OCI-LY7 (cell line): Measurements from ENCODE around the gene ZNF638. TPM values are rescaled to one million over a fixed set of nuclear protein-coding genes. Genes with fewer than 3 reads are reported as not detected.

Experiments
- BruUV-seq: library from RNA; stranded (reverse); fragments of 400-500 nt; replicated peaks from 2 replicates; lab custom pipeline; 2021; lab: Mats Ljungman, UMichigan
- CTCF ChIA-PET: fragments of 300-600 bp; sonication (Branson Sonifier 250); formaldehyde crosslinking; loops from one replicate; lab custom pipeline; 2022; ENCODE audit warnings: antibody characterized with exemption; ENCODE audit not compliant: unreplicated experiment; lab: Charles Lee
- POLR2A ChIA-PET: fragments of 300-600 bp; sonication (Branson Sonifier 250); formaldehyde crosslinking; loops from one replicate; lab custom pipeline; 2022; ENCODE audit warnings: antibody characterized with exemption; lab: Charles Lee
- DNase-seq: peaks from one replicate; pipeline ENCODE4 v3.0.0-alpha.2; 2015; ENCODE audit warnings: low spot score
- H2AFZ ChIP-seq: fragments of 200-600 bp; sonication (generic), shearing (Covaris generic); 2 replicates; pipeline ENCODE4 v1.6.1; 2014; ENCODE audit warnings: mild to moderate bottlenecking, antibody characterized with exemption, low read length, moderate library complexity
- H3K27ac ChIP-seq: fragments of 200-600 bp; sonication (generic); 2 replicates; pipeline ENCODE4 v1.5.1; 2014; ENCODE audit warnings: mixed run types, low read depth, mild to moderate bottlenecking, moderate library complexity, low read length, inconsistent platforms; ENCODE audit not compliant: poor library complexity, severe bottlenecking
- H3K36me3 ChIP-seq: fragments of 200-600 bp; sonication (generic); 2 replicates; pipeline ENCODE4 v1.6.1; 2014; ENCODE audit warnings: mild to moderate bottlenecking, antibody characterized with exemption, low read length, moderate library complexity, mixed read lengths; ENCODE audit not compliant: insufficient read depth
- H3K4me1 ChIP-seq: fragments of 200-600 bp; sonication (generic); 2 replicates; pipeline ENCODE4 v1.5.1; 2014; ENCODE audit warnings: mild to moderate bottlenecking, low read length; ENCODE audit not compliant: insufficient read depth, poor library complexity, severe bottlenecking
- H3K4me2 ChIP-seq: fragments of 200-600 bp; sonication (generic); 2 replicates; pipeline ENCODE4 v1.6.1; 2014; ENCODE audit warnings: mild to moderate bottlenecking, low read length
- H3K4me3 ChIP-seq: fragments of 200-600 bp; sonication (generic); 2 replicates; pipeline ENCODE4 v1.5.1; 2014; ENCODE audit warnings: mild to moderate bottlenecking, low read depth, low read length; ENCODE audit not compliant: poor library complexity, severe bottlenecking
- H3K79me2 ChIP-seq: fragments of 200-600 bp; sonication (generic); 2 replicates; pipeline ENCODE4 v1.6.1; 2016; ENCODE audit warnings: low read depth, mild to moderate bottlenecking, low read length, moderate library complexity, mixed read lengths; ENCODE audit not compliant: insufficient read depth
- H3K9me2 ChIP-seq: fragments of 200-600 bp; sonication (generic); 2 replicates; pipeline ENCODE4 v1.6.1; 2016; ENCODE audit warnings: mild to moderate bottlenecking, low read length, mixed read lengths; ENCODE audit not compliant: insufficient read depth
- H3K9me3 ChIP-seq: fragments of 200-600 bp; sonication (generic); 2 replicates; pipeline ENCODE4 v1.6.1; 2014; ENCODE audit warnings: mild to moderate bottlenecking, mixed run types, low read length, mixed read lengths
- H4K20me1 ChIP-seq: fragments of 200-600 bp; sonication (generic); 2 replicates; pipeline ENCODE4 v1.6.1; 2014; ENCODE audit warnings: mild to moderate bottlenecking, antibody characterized with exemption, low read length, moderate library complexity, mixed read lengths; ENCODE audit not compliant: insufficient read depth
- EZH2phosphoT487 ChIP-seq: fragments of 200-600 bp; sonication (generic); IDR thresholded peaks from 2 replicates; pipeline ENCODE4 v1.6.1; 2018; ENCODE audit warnings: low read depth, borderline replicate concordance, mild to moderate bottlenecking, mixed run types, antibody characterized with exemption, low read length, moderate library complexity, mixed read lengths
- intact Hi-C: fragments of 100-400 bp; cut with micrococcal nuclease; formaldehyde crosslinking; loops from one replicate; pipeline ENCODE4 v1.10.0; 2022; ENCODE audit not compliant: unreplicated experiment
- total RNA-seq, 2 experiments: library from RNA; depleted of rRNA in 1 of 2; stranded (reverse); fragments of >200 nt in 1 of 2; shearing (Covaris generic) in 1 of 2; gene quantifications; 2 replicates each; pipeline ENCODE4 v1.2.3, GENCODE V29; 2014 to 2022
- TF ChIP-seq, protein P1 (sequence below): fragments of 200-600 bp; sonication (generic); conservative IDR thresholded peaks from 2 replicates; pipeline ENCODE4 v1.5.1; 2014; ENCODE audit warnings: mild to moderate bottlenecking, antibody characterized with exemption, low read length, moderate library complexity, mixed read lengths

The ZNF638 gene
- total RNA-seq, 2 experiments from 2014 or later = 114 to 138 TPM

DNA sequence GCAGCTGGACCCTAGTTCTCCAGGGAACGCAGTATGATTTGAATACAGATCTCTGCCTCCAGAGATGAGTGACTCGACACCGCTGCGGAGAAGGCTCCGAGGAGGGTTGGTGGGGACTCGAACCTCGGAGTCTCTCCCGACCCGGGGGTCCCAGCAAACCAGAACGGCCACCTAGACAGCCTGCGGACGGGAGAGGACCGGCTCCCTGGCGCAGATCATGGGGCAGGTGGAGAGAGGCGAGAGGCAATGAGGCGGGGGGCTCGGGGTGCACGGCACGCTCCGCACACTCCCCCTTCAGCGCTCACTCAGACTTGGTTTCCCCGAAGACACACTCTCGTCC, 134.3 kb downstream of the ZNF638 start:
- no peak overlapping the region for H2AFZ ChIP-seq
- no peak overlapping the region for H3K4me2 ChIP-seq

DNA sequence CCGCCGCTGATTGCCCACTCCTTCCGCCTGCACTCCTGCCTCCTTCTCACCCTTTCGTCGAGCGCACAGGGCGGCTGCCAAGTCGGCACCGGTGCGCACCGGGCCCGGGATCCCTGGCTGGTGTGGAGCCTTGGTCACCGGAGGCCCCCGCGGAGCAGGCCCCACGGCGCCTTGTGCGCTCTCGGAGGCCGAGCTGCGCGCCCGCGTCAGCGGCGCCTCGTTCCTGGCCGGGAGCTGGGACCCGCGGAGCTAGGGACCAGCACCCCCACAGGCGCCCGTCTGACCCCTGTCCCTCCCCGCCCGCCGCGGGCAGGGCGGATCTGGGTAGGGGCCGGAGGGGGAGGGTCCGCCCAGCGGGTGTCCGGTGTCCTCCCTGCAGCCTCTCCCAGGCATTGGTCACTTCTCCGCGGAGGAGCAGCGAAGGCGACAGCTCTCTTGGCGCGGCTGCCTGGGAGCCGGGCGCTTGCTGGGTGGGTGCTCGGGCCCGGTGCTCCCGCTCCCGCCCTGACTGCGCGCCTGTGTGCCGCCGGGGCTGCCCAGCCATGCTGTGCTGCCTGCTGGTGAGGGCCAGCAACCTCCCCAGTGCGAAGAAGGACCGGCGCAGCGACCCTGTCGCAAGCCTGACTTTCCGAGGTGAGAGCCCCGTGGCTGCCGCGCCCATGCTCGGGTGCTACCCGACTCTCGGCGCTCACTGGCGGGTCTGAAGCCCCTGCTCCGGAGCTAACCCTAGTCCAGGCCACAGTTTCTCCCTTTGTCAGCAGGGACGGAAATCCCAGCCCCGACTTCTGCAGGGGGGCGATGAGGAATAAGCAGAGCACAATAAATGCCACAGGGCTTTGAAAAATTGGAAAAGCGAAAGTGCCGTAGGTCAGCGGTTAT, 135.0 kb downstream of the ZNF638 start:
- intact Hi-C loops = loop anchor here (10.0 kb wide), 1 partner anchor 48 kb away; no protein-coding TSS in a partner anchor

More for the DNA sequence above, 134.3 kb downstream of the ZNF638 start:
- TF ChIP-seq EZH2phosphoT487 = no peak
- TF ChIP-seq, protein P1, sequence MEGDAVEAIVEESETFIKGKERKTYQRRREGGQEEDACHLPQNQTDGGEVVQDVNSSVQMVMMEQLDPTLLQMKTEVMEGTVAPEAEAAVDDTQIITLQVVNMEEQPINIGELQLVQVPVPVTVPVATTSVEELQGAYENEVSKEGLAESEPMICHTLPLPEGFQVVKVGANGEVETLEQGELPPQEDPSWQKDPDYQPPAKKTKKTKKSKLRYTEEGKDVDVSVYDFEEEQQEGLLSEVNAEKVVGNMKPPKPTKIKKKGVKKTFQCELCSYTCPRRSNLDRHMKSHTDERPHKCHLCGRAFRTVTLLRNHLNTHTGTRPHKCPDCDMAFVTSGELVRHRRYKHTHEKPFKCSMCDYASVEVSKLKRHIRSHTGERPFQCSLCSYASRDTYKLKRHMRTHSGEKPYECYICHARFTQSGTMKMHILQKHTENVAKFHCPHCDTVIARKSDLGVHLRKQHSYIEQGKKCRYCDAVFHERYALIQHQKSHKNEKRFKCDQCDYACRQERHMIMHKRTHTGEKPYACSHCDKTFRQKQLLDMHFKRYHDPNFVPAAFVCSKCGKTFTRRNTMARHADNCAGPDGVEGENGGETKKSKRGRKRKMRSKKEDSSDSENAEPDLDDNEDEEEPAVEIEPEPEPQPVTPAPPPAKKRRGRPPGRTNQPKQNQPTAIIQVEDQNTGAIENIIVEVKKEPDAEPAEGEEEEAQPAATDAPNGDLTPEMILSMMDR = no peak
- no peak overlapping the region for H3K27ac ChIP-seq
- BruUV-seq = no TSS peak
- H3K9me3 ChIP-seq = 0 out of 2 replicates have a peak, but pooled peaks cover 2% of the 10 kb centered on the region
- intact Hi-C loops = loop anchor here (10.0 kb wide), 1 partner anchor 49 kb away; no protein-coding TSS in a partner anchor
- ChIA-PET CTCF (no interaction called here), POLR2A (no interaction called here)
- no peaks in the 10 kb centered on the region for H3K79me2 ChIP-seq
- no peaks in the 10 kb centered on the region for H3K36me3 ChIP-seq
- no peaks in the 10 kb centered on the region for H4K20me1 ChIP-seq
- H3K4me3 ChIP-seq = no peak overlapping the region
- DNase-seq = no peak
- no peaks in the 10 kb centered on the region for H3K4me1 ChIP-seq
- H3K9me2 ChIP-seq = no peaks in the 10 kb centered on the region

More for the DNA sequence above, 135.0 kb downstream of the ZNF638 start:
- Histone ChIP-seq H3K9me3 (no peaks in the 10 kb centered on the region), H3K9me2 (no peaks in the 10 kb centered on the region), H3K36me3 (no peaks in the 10 kb centered on the region), H2AFZ (no peak overlapping the region), H3K79me2 (no peaks in the 10 kb centered on the region), H3K4me1 (no peaks in the 10 kb centered on the region), H4K20me1 (no peaks in the 10 kb centered on the region), H3K4me2 (no peak overlapping the region), H3K27ac (no peak overlapping the region), H3K4me3 (no peak overlapping the region)
- no peak for TF ChIP-seq EZH2phosphoT487
- TF ChIP-seq, protein P1 = no peak
- POLR2A ChIA-PET = no interaction called here
- no peak for DNase-seq
- BruUV-seq = no TSS peak
- CTCF ChIA-PET = no interaction called here
